AG08395 (cell line): ENCODE data around the gene C5AR2.
"Not testable (repeated sequence)": the region's sequence is repeated elsewhere in the genome, so short reads cannot be mapped to it uniquely, and the experiment has no call there.

Experiments
- DNase-seq: peaks from one replicate; pipeline ENCODE4 v3.0.0; 2012; ENCODE audit warnings: mixed read lengths, low spot score

C5AR2 gene

GRCh38 chr19:47388721-47389120 lies 56.7 kb downstream of the C5AR2 start:
- not testable (repeated sequence) for DNase-seq

- DNase-seq = no peak
Observed at GRCh38 chr19:47389150-47389556, 57.2 kb downstream of the C5AR2 start.

- DNase-seq = no peak
Observed at GRCh38 chr19:47390533-47391488, 58.8 kb downstream of the C5AR2 start.

- DNase-seq = peak; percentile 82
Observed at GRCh38 chr19:47391510-47392223, 59.7 kb downstream of the C5AR2 start.
